Thymus (tissue), 11 donors: ENCODE results near the gene MAP3K3. TPM values are rescaled to one million over a fixed set of nuclear protein-coding genes. Genes with fewer than 3 reads are reported as not detected.

Experiments used
- DNase-seq, 9 donors: peaks; one replicate each; pipeline ENCODE4 v3.0.0-alpha.2; 2013; ENCODE audit warnings: low spot score in 9 of 9, low read depth in 6 of 9, missing footprints in 1 of 9
- H3K27ac ChIP-seq, 2 donors: one replicate each; pipeline ENCODE4 v1.5.1; 2013; ENCODE audit warnings: control low read depth in 1 of 2, low read depth in 1 of 2, low read length in 1 of 2, mild to moderate bottlenecking in 1 of 2, moderate library complexity in 1 of 2
- H3K27me3 ChIP-seq, 2 donors: one replicate each; pipeline ENCODE4 v1.5.1; 2013; ENCODE audit warnings: low read length in 1 of 2; ENCODE audit not compliant: control insufficient read depth in 2 of 2, insufficient read depth in 1 of 2
- H3K36me3 ChIP-seq, 2 donors: one replicate each; pipeline ENCODE4 v1.5.1; 2013; ENCODE audit warnings: low read length in 1 of 2, mild to moderate bottlenecking in 1 of 2, moderate library complexity in 1 of 2; ENCODE audit not compliant: control insufficient read depth in 2 of 2, insufficient read depth in 2 of 2
- H3K4me1 ChIP-seq, 2 donors: one replicate each; pipeline ENCODE4 v1.5.1; 2013; ENCODE audit warnings: low read length in 2 of 2; ENCODE audit not compliant: control insufficient read depth in 2 of 2, insufficient read depth in 2 of 2
- H3K4me3 ChIP-seq, 2 donors: one replicate each; pipeline ENCODE4 v1.5.1; 2013; ENCODE audit warnings: low read length in 2 of 2, control low read depth in 1 of 2, mild to moderate bottlenecking in 1 of 2
- H3K9me3 ChIP-seq, 2 donors: one replicate each; pipeline ENCODE4 v1.5.1; 2013; ENCODE audit warnings: low read length in 1 of 2, mild to moderate bottlenecking in 1 of 2; ENCODE audit not compliant: control insufficient read depth in 2 of 2, insufficient read depth in 1 of 2
- WGBS: extraction: QIAGEN DNeasy Blood & Tissue Kit; methylation state at CpG from one replicate; pipeline ENCODE4 v1.1.7; 2013; 5-methylcytosine and 5-hydroxymethylcytosine counted together
- polyA plus RNA-seq: library from polyadenylated mRNA; stranded (reverse); fragments of 200-250 nt; gene quantifications from one replicate; pipeline ENCODE4 v1.2.3, GENCODE V29; 2013
- total RNA-seq: library from RNA; stranded (reverse); fragments of 120-200 nt; gene quantifications from one replicate; pipeline ENCODE4 v1.2.4, GENCODE V29; 2013
- donor health status: healthy.

Gene MAP3K3
- total and polyA plus RNA-seq, 2 donors: 15.5 to 21.0 TPM

DNA sequence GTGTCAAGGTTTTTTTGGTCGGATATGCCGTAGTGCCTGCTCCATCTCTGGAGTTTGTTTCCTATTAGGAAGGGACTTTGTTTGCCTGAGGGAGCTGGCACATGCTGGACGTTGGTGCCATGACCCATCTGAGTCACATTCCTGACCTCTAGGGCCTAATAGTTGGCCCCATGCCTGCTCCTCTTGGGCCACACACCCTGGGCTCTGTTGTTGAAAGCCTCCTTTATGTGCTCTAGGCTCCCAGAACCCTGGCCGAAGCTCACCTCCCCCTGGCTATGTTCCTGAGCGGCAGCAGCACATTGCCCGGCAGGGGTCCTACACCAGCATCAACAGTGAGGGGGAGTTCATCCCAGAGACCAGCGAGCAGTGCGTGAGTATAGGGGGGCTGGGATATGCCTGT, 59.3 kb downstream of the MAP3K3 start:
- Histone ChIP-seq H3K36me3 (peaks cover 34 to 60% of the 10 kb centered on the region in 2 donors), H3K27ac (no peak overlapping the region), H3K4me3 (no peak overlapping the region), H3K27me3 (no peaks in the 10 kb centered on the region), H3K4me1 (no peaks in the 10 kb centered on the region), H3K9me3 (no peaks in the 10 kb centered on the region)
- WGBS: 95% methylated on average over 8 of the region's 8 CpGs
- no peak for DNase-seq

DNA sequence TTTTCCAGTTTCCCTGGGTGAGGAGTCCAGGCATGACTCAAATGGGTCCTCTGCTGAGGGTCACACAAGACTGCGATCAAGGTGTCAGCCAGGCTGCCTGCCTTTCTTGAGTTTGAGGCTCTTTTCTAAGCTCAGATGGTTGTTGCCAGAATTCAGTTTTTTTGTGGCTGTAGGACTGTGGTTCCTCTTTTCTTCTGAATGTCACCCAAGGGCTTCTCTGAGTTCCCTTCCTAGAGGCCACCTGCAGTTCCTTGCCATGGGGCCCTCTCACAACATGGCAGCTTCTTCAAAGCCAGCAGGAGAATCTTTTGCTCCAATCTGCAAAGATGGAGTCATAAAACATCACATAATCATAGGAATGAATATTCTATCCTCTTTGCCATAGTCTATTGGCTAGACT, 60.2 kb downstream of the MAP3K3 start:
- 98% methylated on average over 1 of the region's 1 CpG for WGBS
- no peak overlapping the region for H3K4me3 ChIP-seq
- H3K36me3 ChIP-seq: peaks cover 28 to 54% of the 10 kb centered on the region in 2 donors
- DNase-seq: no peak
- H3K9me3 ChIP-seq: no peaks in the 10 kb centered on the region
- H3K4me1 ChIP-seq: no peaks in the 10 kb centered on the region
- H3K27me3 ChIP-seq: no peaks in the 10 kb centered on the region
- no peak overlapping the region for H3K27ac ChIP-seq

DNA sequence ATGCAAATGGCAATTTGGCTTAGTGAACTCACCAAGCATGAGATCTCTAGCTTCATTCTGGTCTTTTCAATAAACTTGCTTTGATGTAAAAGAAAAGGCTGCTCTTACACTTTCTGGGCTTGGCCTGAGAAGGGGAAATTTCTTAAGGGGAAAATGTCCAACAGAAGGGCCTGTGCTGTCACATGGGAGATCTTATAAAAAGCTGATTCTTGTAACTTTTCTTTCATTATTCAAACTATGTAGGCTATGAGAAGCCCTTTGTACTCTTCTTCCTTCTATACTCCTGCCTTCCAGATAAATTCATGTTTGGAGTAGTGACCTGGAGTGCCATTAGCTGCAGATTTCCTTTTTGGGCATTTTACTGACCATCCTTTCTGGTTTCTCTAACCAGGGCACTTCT, 60.8 kb downstream of the MAP3K3 start:
- H3K4me1 ChIP-seq: no peaks in the 10 kb centered on the region
- H3K27me3 ChIP-seq: no peaks in the 10 kb centered on the region
- H3K27ac ChIP-seq: no peak overlapping the region
- no peak overlapping the region for H3K4me3 ChIP-seq
- DNase-seq: no peak
- peaks cover 28 to 49% of the 10 kb centered on the region in 2 donors for H3K36me3 ChIP-seq
- no peaks in the 10 kb centered on the region for H3K9me3 ChIP-seq

DNA sequence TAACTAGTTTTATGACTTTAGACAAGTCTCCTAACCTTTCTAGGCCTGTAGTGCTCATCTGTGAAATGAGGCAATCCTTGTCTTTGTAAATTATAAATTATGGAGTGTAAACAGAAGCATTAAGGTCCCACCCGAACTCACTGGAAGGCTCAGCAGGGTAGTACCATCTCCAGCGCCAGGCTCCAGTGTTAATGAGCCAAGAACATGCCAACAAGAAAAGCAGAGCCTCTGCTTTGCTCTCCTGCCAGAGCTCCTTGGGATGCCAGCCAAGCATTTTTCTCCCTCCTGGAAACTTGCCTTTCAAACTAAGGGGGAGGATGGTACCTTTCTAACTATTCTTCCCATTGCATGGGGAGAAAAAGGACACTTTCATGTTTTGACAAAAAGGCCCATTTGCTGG, 62.8 kb downstream of the MAP3K3 start:
- WGBS: 91% methylated on average over 2 of the region's 2 CpGs

DNA sequence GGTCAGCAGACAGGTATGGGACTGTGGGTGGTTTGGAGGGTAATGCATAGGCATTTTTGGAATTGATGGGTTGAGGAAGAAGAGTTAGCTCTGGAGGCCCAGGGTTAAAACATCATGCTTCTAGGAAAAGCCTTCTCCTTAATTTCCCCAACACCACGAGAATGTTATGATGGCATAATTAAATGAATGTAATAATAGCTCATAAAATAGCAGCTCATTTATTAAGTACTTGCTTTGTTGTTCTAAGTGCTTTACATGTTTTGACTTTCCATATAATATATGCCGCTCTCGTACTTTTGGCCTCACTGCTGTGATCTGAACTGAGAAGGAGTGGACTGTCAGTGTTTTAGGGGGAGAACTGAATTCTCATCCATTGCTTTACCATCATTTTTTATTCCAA, 63.4 kb downstream of the MAP3K3 start:
- Histone ChIP-seq H3K4me3 (no peak overlapping the region), H3K27ac (no peak overlapping the region), H3K27me3 (no peaks in the 10 kb centered on the region), H3K36me3 (peaks cover 44 to 72% of the 10 kb centered on the region in 2 donors), H3K9me3 (no peaks in the 10 kb centered on the region), H3K4me1 (no peaks in the 10 kb centered on the region)
- 98% methylated on average over 3 of the region's 3 CpGs for WGBS
- DNase-seq: no peak

More for the DNA sequence above, 62.8 kb downstream of the MAP3K3 start:
- H3K9me3 ChIP-seq: no peaks in the 10 kb centered on the region
- peaks cover 39 to 67% of the 10 kb centered on the region in 2 donors for H3K36me3 ChIP-seq
- no peaks in the 10 kb centered on the region for H3K27me3 ChIP-seq
- no peak overlapping the region for H3K4me3 ChIP-seq
- H3K27ac ChIP-seq: no peak overlapping the region
- DNase-seq: no peak
- no peaks in the 10 kb centered on the region for H3K4me1 ChIP-seq

DNA sequence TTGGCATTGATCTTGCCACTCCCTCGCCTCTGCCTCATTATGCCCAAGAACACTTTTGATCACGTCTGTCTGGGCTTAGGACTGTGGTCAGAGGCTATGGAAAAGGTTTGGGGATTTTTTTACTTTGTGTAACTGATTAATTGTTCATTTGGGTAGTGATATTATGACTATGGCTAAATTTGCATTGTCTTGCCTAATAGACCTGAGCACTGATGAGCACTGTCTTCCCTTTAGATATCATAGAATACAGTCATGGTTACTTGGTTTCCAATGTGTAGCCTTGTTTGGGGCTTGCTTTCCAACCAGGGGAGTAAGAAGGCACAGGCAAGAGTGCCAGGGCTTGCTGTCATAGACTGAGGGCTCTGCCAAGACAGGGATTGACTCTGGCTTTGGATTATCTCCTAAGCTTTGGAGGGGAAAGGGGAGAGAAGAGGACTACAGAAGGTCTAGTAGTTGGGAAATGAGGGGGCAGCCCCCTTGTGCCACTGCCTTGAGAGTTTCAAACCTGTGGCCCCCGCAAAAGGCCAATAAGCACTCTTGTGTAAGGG, 64.0 kb downstream of the MAP3K3 start:
- no peak for DNase-seq
- Histone ChIP-seq H3K9me3 (no peaks in the 10 kb centered on the region), H3K36me3 (peaks cover 51 to 74% of the 10 kb centered on the region in 2 donors), H3K4me3 (no peak overlapping the region), H3K27ac (no peak overlapping the region), H3K27me3 (no peaks in the 10 kb centered on the region), H3K4me1 (no peaks in the 10 kb centered on the region)
- 97% methylated on average over 3 of the region's 3 CpGs for WGBS

DNA sequence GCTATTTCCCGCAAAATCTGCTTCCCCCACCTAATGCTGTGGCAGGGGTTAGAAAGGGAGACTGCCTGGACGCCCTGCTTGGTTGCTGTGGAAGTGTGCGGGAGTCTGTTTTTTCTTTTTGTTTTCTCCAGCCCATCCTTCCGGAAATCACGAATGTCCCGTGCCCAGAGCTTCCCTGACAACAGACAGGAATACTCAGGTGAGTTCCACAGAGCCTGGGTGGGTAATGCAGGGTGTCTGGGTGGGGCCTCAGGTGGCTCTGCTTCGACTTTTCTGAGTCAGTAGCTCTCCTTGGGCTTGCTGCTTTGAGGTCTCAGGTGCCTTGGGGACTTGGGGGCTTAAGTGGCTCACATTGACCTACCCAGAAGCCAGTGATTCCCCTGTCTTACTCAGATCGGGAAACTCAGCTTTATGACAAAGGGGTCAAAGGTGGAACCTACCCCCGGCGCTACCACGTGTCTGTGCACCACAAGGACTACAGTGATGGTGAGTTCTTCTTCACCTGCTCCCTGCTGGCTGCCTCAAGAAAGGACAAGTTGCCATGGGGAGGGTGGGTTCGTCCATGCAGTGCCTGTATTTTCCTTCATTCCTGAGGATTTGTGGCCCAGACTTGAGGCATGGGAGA, 66.3 kb downstream of the MAP3K3 start:
- Histone ChIP-seq H3K9me3 (no peaks in the 10 kb centered on the region), H3K27ac (no peak overlapping the region), H3K4me1 (no peaks in the 10 kb centered on the region), H3K27me3 (no peaks in the 10 kb centered on the region), H3K36me3 (peaks cover 53 to 74% of the 10 kb centered on the region in 2 donors), H3K4me3 (no peak overlapping the region)
- DNase-seq: no peak
- 97% methylated on average over 12 of the region's 12 CpGs for WGBS

DNA sequence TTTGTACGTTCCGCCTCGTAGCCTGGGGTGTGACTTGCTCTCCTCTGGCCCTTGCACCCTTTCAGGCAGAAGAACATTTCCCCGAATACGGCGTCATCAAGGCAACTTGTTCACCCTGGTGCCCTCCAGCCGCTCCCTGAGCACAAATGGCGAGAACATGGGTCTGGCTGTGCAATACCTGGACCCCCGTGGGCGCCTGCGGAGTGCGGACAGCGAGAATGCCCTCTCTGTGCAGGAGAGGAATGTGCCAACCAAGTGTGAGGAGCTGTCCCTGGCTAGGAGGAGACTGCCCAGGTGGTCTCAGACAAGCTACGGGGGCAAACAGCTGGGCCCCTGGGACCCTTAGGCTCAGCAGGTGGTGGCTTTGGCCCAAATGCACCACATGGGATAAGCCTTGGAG, 67.3 kb downstream of the MAP3K3 start:
- DNase-seq: no peak
- Histone ChIP-seq H3K27me3 (no peaks in the 10 kb centered on the region), H3K27ac (no peak overlapping the region), H3K4me3 (no peak overlapping the region), H3K36me3 (peaks cover 63 to 83% of the 10 kb centered on the region in 2 donors), H3K4me1 (no peaks in the 10 kb centered on the region), H3K9me3 (no peaks in the 10 kb centered on the region)
- WGBS: 97% methylated on average over 14 of the region's 14 CpGs

DNA sequence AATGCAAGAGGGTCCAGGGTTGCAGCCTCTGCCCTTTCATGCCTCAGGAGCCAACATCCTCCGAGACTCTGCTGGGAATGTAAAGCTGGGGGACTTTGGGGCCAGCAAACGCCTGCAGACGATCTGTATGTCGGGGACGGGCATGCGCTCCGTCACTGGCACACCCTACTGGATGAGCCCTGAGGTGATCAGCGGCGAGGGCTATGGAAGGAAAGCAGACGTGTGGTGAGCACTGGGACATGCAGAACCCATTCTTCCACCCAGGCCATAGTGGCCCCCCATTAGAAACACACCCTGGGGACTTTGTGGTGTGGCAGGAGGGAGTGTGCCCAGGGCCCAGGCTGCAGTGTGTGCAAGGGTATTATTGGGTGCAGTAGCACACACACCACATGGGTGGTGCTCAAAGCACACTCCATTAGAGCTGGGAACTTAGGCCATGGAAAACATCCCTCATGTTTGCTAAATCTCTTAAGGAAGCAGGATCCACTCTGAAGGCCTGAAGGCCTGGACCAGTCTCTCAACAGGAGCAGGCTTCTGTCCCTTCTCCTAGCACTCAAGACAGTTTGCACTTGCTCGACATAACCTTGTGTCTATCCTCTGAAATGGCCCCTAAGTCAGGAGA, 70.1 kb downstream of the MAP3K3 start:
- peaks cover 6 to 20% of the 10 kb centered on the region in 2 donors for H3K4me1 ChIP-seq
- no peak for DNase-seq
- no peak overlapping the region for H3K27ac ChIP-seq
- H3K36me3 ChIP-seq: peaks cover 70 to 83% of the 10 kb centered on the region in 2 donors
- H3K4me3 ChIP-seq: no peak overlapping the region
- no peaks in the 10 kb centered on the region for H3K9me3 ChIP-seq
- over 99% methylated on average over 11 of the region's 11 CpGs for WGBS
- H3K27me3 ChIP-seq: no peaks in the 10 kb centered on the region
